Lung (tissue), 12 donors: ENCODE data around the gene KIAA0513. TPM values are rescaled to one million over a fixed set of nuclear protein-coding genes. Genes with fewer than 3 reads are reported as not detected.

Experiments
- ATAC-seq: fragments of 200-7000 bp; cut with Tn5 transposase; one replicate; pipeline ENCODE4 v1.9.1; 2020; ENCODE audit warnings: moderate number of reproducible peaks; ENCODE audit not compliant: insufficient read depth, low FRiP score
- DNase-seq, 3 donors: peaks; one replicate each; pipeline ENCODE4 v3.0.0-alpha.2; 2013 to 2017
- H3K27ac ChIP-seq, 2 donors: one replicate each; pipeline ENCODE4 v1.5.1; 2013; ENCODE audit warnings: mild to moderate bottlenecking in 2 of 2, moderate library complexity in 2 of 2, control low read depth in 1 of 2, inconsistent platforms in 1 of 2, low read depth in 1 of 2, low read length in 1 of 2
- H3K27me3 ChIP-seq, 3 donors: one replicate each; pipeline ENCODE4 v1.5.1; 2013; ENCODE audit warnings: low read length in 2 of 3; ENCODE audit not compliant: control insufficient read depth in 3 of 3, insufficient read depth in 3 of 3
- H3K36me3 ChIP-seq, 4 donors: one replicate each; pipeline ENCODE4 v1.5.1; 2013; ENCODE audit warnings: low read length in 4 of 4, mild to moderate bottlenecking in 1 of 4, moderate library complexity in 1 of 4; ENCODE audit not compliant: control insufficient read depth in 4 of 4, insufficient read depth in 4 of 4
- H3K4me1 ChIP-seq, 5 donors: one replicate each; pipeline ENCODE4 v1.5.1; 2013; ENCODE audit warnings: low read length in 5 of 5, mild to moderate bottlenecking in 2 of 5, moderate library complexity in 1 of 5; ENCODE audit not compliant: control insufficient read depth in 5 of 5, insufficient read depth in 5 of 5
- H3K4me3 ChIP-seq: one replicate; pipeline ENCODE4 v1.5.1; 2013; ENCODE audit warnings: mild to moderate bottlenecking, control low read depth, moderate library complexity
- H3K9ac ChIP-seq, 2 donors: one replicate each; pipeline ENCODE4 v1.5.1; 2013; ENCODE audit warnings: low read length in 2 of 2, control low read depth in 1 of 2; ENCODE audit not compliant: insufficient read depth in 1 of 2
- H3K9me3 ChIP-seq, 4 donors: one replicate each; pipeline ENCODE4 v1.5.1; 2013; ENCODE audit warnings: low read length in 3 of 4, mild to moderate bottlenecking in 1 of 4, moderate library complexity in 1 of 4; ENCODE audit not compliant: control insufficient read depth in 4 of 4, insufficient read depth in 3 of 4
- CTCF ChIP-seq: IDR thresholded peaks from 2 replicates; pipeline ENCODE4 v1.5.1; 2012; ENCODE audit warnings: mild to moderate bottlenecking; ENCODE audit errors: control extremely low read depth, extremely low read depth
- WGBS, 2 donors: extraction: QIAGEN DNeasy Blood & Tissue Kit; methylation state at CpG; one replicate each; pipeline ENCODE4 v1.1.7; 2013; 5-methylcytosine and 5-hydroxymethylcytosine counted together
- polyA plus RNA-seq, 2 donors: library from polyadenylated mRNA; stranded (reverse); fragments of 200-250 nt; gene quantifications; one replicate each; pipeline ENCODE4 v1.2.1, GENCODE V29; 2013
- total RNA-seq, 2 donors: library from RNA; depleted of rRNA in 1 of 2; stranded (reverse); fragments of >200 nt in 1 of 2; gene quantifications; one replicate each; pipeline ENCODE4 v1.2.1, GENCODE V29; 2014 to 2021
- donor health status: control.
- donor health status: control.
- donor health status: Bipolar disorder and iron deficiency.
- donor health status: healthy.
- donor health status: DM: yes; HTN: yes; CAD: no.

The KIAA0513 gene
- total and polyA plus RNA-seq, 4 donors, result 10.4 to 23.5 (median 12.0) TPM

DNA sequence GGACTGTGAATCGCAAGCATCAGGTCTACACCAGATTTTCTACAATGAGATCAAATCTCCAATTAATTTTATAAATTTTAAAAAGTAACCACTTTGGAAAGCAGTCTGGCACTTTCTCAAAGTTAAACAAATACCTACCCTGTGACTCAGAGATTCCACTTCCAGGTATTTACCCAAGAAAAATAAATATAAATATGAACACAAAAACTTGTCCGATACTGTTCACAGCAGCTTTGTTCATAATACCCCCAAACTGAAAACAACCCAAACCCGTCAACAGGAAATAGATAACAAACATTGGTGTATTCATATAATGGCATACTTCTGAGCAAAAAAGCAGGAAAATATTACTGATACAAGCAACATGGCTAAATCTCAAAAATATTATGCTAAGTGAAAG, 28.4 kb upstream of the KIAA0513 start:
- Histone ChIP-seq H3K27me3 (no peaks in the 10 kb centered on the region), H3K9me3 (no peaks in the 10 kb centered on the region), H3K4me3 (no peak overlapping the region), H3K4me1 (peaks cover 10 to 31% (median 20%) of the 10 kb centered on the region in 5 donors), H3K27ac (no peak overlapping the region), H3K9ac (peak overlapping the region in 1 of 2 donors; percentile 13), H3K36me3 (peaks cover 2 to 8% (median 6%) of the 10 kb centered on the region in 4 donors)
- DNase-seq (no peak), ATAC-seq (no peak)
- no peak for TF ChIP-seq CTCF
- WGBS, 2 donors, result 51 to 79% methylated on average over 3 of the region's 3 CpGs

- Histone ChIP-seq H3K36me3 (peaks cover 2 to 5% (median 4%) of the 10 kb centered on the region in 4 donors), H3K27me3 (no peaks in the 10 kb centered on the region), H3K9ac (no peak overlapping the region), H3K9me3 (no peaks in the 10 kb centered on the region), H3K4me3 (no peak overlapping the region), H3K27ac (peak overlapping the region in 1 of 2 donors; percentile 54), H3K4me1 (peaks cover 15 to 32% (median 24%) of the 10 kb centered on the region in 5 donors)
- WGBS, 2 donors, result 80 to 86% methylated on average over 11 of the region's 11 CpGs
- no peak for DNase-seq
- no peak for TF ChIP-seq CTCF
- no peak for ATAC-seq
Measured at GRCh38 chr16:84999857-85000480, 27.6 kb upstream of the KIAA0513 start.

- Histone ChIP-seq H3K27me3 (no peaks in the 10 kb centered on the region), H3K9ac (no peak overlapping the region), H3K4me3 (no peak overlapping the region), H3K4me1 (peaks cover 15 to 33% (median 32%) of the 10 kb centered on the region in 5 donors), H3K36me3 (no peaks in the 10 kb centered on the region), H3K27ac (peak overlapping the region in 1 of 2 donors; percentile 78), H3K9me3 (no peaks in the 10 kb centered on the region)
- WGBS, 2 donors, result 59 to 72% methylated on average over 10 of the region's 10 CpGs
- DNase-seq (no peak), ATAC-seq (no peak)
- no peak for TF ChIP-seq CTCF
Measured at GRCh38 chr16:85002099-85002541, 25.5 kb upstream of the KIAA0513 start.
